Transverse colon (tissue), 3 donors: Measurements from ENCODE around the gene SMIM22.

Source experiments
- CTCF ChIP-seq, 5 experiments: fragments of 200-600 bp in 3 of 5; fragments of 450-650 bp in 2 of 5; sonication (generic) in 3 of 5; IDR thresholded peaks; 1 replicate in 2 of 5; 2 replicates in 3 of 5; pipeline ENCODE4 v1.5.1; 2016 to 2017; ENCODE audit warnings: antibody characterized with exemption in 5 of 5, inconsistent platforms in 3 of 5, mild to moderate bottlenecking in 2 of 5, moderate library complexity in 1 of 5
- POLR2A ChIP-seq: fragments of 450-650 bp; IDR thresholded peaks from one replicate; pipeline ENCODE4 v1.6.1; 2016; ENCODE audit warnings: antibody characterized with exemption, mild to moderate bottlenecking, moderate library complexity

- no peak for TF ChIP-seq CTCF (IDR thresholded peaks at IDR 0.05)
- TF ChIP-seq POLR2A, result no peak
These were observed 44.8 kb downstream of the SMIM22 start for GRCh38 chr16:4839942-4840341.
